ENCODE data around the gene SCTR. TPM values are rescaled to one million over a fixed set of nuclear protein-coding genes. Genes with fewer than 3 reads are reported as not detected.

SCTR gene
- total and polyA plus RNA-seq, 2 of the 13 experiments (the other 11 are each of a cell fraction or from before 2014, with no cell fraction given), result not detected

DNA sequence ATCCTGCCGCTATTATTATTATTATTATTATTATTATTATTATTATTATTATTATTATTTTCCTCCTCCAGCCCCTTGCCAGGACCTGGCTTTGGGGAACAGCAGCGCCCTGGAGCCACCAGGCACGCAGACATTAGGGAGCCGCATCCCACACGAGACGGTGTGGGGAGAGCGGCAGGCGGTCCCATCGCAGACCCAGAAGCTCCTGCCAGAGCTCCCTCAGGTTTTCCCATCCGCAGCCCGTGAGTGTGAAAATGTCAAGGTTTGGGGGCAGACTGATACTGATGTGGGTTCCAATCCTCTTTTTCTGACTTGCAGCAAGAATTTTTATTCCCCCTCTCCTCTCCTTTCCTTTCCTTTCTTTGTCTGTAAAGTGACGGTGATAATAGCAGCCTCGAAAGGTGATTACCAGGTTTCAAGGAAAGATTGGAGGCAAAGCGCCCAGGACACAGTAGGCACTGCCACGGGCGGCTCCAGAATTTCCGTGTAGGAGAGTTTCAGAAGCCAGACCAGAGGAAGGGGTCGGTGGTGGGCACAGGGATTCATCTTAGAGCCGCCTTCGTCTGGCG is 816 bp downstream of the SCTR start:
- ChIA-PET CTCF (ENCODE audit: low intra/inter-chr PET ratio, low total read pairs) (no interaction called here), POLR2A (no interaction called here)
- no peaks in the 10 kb centered on the region for H3K4me1 ChIP-seq (ENCODE audit: insufficient read depth, low read length)
- no peaks in the 10 kb centered on the region for H4K20me1 ChIP-seq (ENCODE audit: insufficient read depth, low read length)
- intact Hi-C loops (cut with micrococcal nuclease; ENCODE audit: unreplicated experiment) (no loop called here), in situ Hi-C loops (cut with HindIII; ENCODE audit: extremely low pct_ligation_motif_present, low pct_unique_long_range_greater_than_20kb) (no loop called here)
- no peak for ATAC-seq
- no peak for FAIRE-seq
- peaks cover 6 to 63% of the 10 kb centered on the region in 2 experiments; a peak in 4 of 5 replicates for H3K27me3 ChIP-seq (ENCODE audit: control insufficient read depth in 1 of 2, insufficient read depth in 2 of 2, low read length in 2 of 2)
- no peak for TF ChIP-seq MXD4 (CRISPR knock-in tag; IDR thresholded peaks at IDR 0.05)
- TF ChIP-seq NAIF1 (CRISPR knock-in tag; IDR thresholded peaks at IDR 0.05; ENCODE audit: borderline replicate concordance), result no peak
- TF ChIP-seq, protein P1, sequence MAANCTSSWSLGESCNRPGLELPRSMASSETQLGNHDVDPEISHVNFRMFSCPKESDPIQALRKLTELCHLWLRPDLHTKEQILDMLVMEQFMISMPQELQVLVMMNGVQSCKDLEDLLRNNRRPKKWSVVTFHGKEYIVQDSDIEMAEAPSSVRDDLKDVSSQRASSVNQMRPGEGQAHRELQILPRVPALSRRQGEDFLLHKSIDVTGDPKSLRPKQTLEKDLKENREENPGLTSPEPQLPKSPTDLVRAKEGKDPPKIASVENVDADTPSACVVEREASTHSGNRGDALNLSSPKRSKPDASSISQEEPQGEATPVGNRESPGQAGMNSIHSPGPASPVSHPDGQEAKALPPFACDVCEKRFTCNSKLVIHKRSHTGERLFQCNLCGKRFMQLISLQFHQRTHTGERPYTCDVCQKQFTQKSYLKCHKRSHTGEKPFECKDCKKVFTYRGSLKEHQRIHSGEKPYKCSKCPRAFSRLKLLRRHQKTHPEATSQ (CRISPR knock-in tag; IDR thresholded peaks at IDR 0.05; ENCODE audit: borderline replicate concordance), result no peak
- TF ChIP-seq KMT2B (CRISPR knock-in tag; IDR thresholded peaks at IDR 0.05), result no peak
- no peak for TF ChIP-seq REL (CRISPR knock-in tag; conservative IDR thresholded peaks at IDR 0.05)
- BruUV-seq (replicated peaks), result no TSS peak
- no peak overlapping the region for H2AFZ ChIP-seq (ENCODE audit: low read length)
- WGBS (ENCODE audit: low lambda C conversion rate), result 29% methylated on average over 21 of the region's 21 CpGs
- DNase-seq (ENCODE audit: low spot score), result no peak
- H3K27ac ChIP-seq (ENCODE audit: extremely low read length, insufficient read depth, low read length), result no peak overlapping the region
- no peaks in the 10 kb centered on the region for H3K36me3 ChIP-seq (replicated peaks in 1 of 2; ENCODE audit: control insufficient read depth in 1 of 2, insufficient read depth in 2 of 2, low read length in 2 of 2)
- no peaks in the 10 kb centered on the region for H3K79me2 ChIP-seq (ENCODE audit: insufficient read depth, low read length)
- H3K9me3 ChIP-seq (ENCODE audit: low read length), result no peaks in the 10 kb centered on the region
- H3K9ac ChIP-seq (ENCODE audit: insufficient read depth, low read depth, low read length), result no peak overlapping the region
- no peak overlapping the region for H3K4me2 ChIP-seq (ENCODE audit: low read depth, low read length)
- H3K4me3 ChIP-seq (replicated peaks in 1 of 3; ENCODE audit: insufficient read depth in 1 of 3, low read depth in 2 of 3, low read length in 3 of 3), result no peak overlapping the region

DNA sequence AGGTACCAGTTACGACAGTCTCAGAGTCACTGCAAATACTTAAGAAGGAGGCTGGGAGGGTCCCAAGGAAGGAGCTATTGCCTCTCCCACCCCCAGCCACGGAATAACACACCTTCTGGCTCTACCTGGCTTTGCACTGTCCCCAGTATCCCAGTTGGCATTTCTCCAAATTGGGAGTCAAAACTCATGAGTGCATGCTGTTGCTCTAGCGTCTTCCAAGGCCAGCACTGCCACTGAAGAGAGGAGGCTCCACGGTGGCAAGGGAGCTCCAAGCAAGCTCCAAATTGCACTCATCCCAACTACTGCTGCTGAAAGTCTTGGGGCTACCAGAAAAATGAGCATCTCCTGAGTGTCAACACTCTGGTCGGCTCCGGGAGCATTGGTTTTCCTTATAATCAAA is 1.6 kb downstream of the SCTR start:
- H3K4me2 ChIP-seq (ENCODE audit: low read depth, low read length), result no peak overlapping the region
- intact Hi-C loops (cut with micrococcal nuclease; ENCODE audit: unreplicated experiment), result no loop called here
- in situ Hi-C loops (cut with HindIII; ENCODE audit: extremely low pct_ligation_motif_present, low pct_unique_long_range_greater_than_20kb), result no loop called here
- BruUV-seq (replicated peaks), result no TSS peak
- H3K27ac ChIP-seq (ENCODE audit: extremely low read length, insufficient read depth, low read length), result no peak overlapping the region
- FAIRE-seq (no peak), ATAC-seq (no peak), DNase-seq (ENCODE audit: low spot score) (no peak)
- no peaks in the 10 kb centered on the region for H3K9me3 ChIP-seq (ENCODE audit: low read length)
- H3K79me2 ChIP-seq (ENCODE audit: insufficient read depth, low read length), result no peaks in the 10 kb centered on the region
- no peaks in the 10 kb centered on the region for H4K20me1 ChIP-seq (ENCODE audit: insufficient read depth, low read length)
- H3K4me3 ChIP-seq (replicated peaks in 1 of 3; ENCODE audit: insufficient read depth in 1 of 3, low read depth in 2 of 3, low read length in 3 of 3), result no peak overlapping the region
- ChIA-PET CTCF (ENCODE audit: low intra/inter-chr PET ratio, low total read pairs) (no interaction called here), POLR2A (no interaction called here)
- 12% methylated on average over 6 of the region's 6 CpGs for WGBS (ENCODE audit: low lambda C conversion rate)
- H3K36me3 ChIP-seq (replicated peaks in 1 of 2; ENCODE audit: control insufficient read depth in 1 of 2, insufficient read depth in 2 of 2, low read length in 2 of 2), result no peaks in the 10 kb centered on the region
- no peak overlapping the region for H3K9ac ChIP-seq (ENCODE audit: insufficient read depth, low read depth, low read length)
- H3K27me3 ChIP-seq (ENCODE audit: control insufficient read depth in 1 of 2, insufficient read depth in 2 of 2, low read length in 2 of 2), result peaks cover 6 to 67% of the 10 kb centered on the region in 2 experiments; a peak in 4 of 5 replicates
- no peak overlapping the region for H2AFZ ChIP-seq (ENCODE audit: low read length)
- H3K4me1 ChIP-seq (ENCODE audit: insufficient read depth, low read length), result no peaks in the 10 kb centered on the region
- TF ChIP-seq ZNF550 (CRISPR knock-in tag; IDR thresholded peaks at IDR 0.05; ENCODE audit: borderline replicate concordance), result no peak
- TF ChIP-seq STAG1 (CRISPR knock-in tag; IDR thresholded peaks at IDR 0.05), result no peak
- TF ChIP-seq ZNF703 (CRISPR knock-in tag; IDR thresholded peaks at IDR 0.05; ENCODE audit: borderline replicate concordance), result no peak
- no peak for TF ChIP-seq ZNF569 (CRISPR knock-in tag; IDR thresholded peaks at IDR 0.05; ENCODE audit: borderline replicate concordance)
- no peak for TF ChIP-seq PHF5A (CRISPR knock-in tag; IDR thresholded peaks at IDR 0.05; ENCODE audit: low read depth, unreplicated experiment)
- no peak for TF ChIP-seq CEBPB (IDR thresholded peaks at IDR 0.05; ENCODE audit: borderline replicate concordance, low read depth, low read length)
- TF ChIP-seq NFATC3 (CRISPR knock-in tag; IDR thresholded peaks at IDR 0.05), result no peak
- TF ChIP-seq ZNF292 (CRISPR knock-in tag; IDR thresholded peaks at IDR 0.05; ENCODE audit: borderline replicate concordance, low read depth), result no peak
- TF ChIP-seq SMARCC2 (IDR thresholded peaks at IDR 0.05), result no peak
- no peak for TF ChIP-seq CBX1 (IDR thresholded peaks at IDR 0.05; ENCODE audit: low read depth)
- TF ChIP-seq, protein P2, sequence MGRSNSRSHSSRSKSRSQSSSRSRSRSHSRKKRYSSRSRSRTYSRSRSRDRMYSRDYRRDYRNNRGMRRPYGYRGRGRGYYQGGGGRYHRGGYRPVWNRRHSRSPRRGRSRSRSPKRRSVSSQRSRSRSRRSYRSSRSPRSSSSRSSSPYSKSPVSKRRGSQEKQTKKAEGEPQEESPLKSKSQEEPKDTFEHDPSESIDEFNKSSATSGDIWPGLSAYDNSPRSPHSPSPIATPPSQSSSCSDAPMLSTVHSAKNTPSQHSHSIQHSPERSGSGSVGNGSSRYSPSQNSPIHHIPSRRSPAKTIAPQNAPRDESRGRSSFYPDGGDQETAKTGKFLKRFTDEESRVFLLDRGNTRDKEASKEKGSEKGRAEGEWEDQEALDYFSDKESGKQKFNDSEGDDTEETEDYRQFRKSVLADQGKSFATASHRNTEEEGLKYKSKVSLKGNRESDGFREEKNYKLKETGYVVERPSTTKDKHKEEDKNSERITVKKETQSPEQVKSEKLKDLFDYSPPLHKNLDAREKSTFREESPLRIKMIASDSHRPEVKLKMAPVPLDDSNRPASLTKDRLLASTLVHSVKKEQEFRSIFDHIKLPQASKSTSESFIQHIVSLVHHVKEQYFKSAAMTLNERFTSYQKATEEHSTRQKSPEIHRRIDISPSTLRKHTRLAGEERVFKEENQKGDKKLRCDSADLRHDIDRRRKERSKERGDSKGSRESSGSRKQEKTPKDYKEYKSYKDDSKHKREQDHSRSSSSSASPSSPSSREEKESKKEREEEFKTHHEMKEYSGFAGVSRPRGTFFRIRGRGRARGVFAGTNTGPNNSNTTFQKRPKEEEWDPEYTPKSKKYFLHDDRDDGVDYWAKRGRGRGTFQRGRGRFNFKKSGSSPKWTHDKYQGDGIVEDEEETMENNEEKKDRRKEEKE (IDR thresholded peaks at IDR 0.05), result no peak
